K562 (cell line): Measurements from ENCODE around the gene MATN4. TPM values are rescaled to one million over a fixed set of nuclear protein-coding genes. Genes with fewer than 3 reads are reported as not detected.
A peak's percentile ranks its signal among the peaks of the same experiment; 100 is the strongest.

ENCODE experiments used
- ATAC-seq: fragments of 200-7000 bp; cut with Tn5 transposase; 3 replicates; pipeline ENCODE4 v1.9.1; 2020; ENCODE audit warnings: moderate library complexity
- BruUV-seq: library from RNA; stranded (reverse); fragments of 400-500 nt; replicated peaks from 2 replicates; lab custom pipeline; 2021; lab: Mats Ljungman, UMichigan
- CTCF ChIA-PET: fragments of 300-600 bp; formaldehyde crosslinking; extraction: SDS; loops from one replicate; lab custom pipeline; 2021; ENCODE audit warnings: low intra/inter-chr PET ratio; lab: Yijun Ruan, JAX
- POLR2A ChIA-PET: fragments of 300-600, 350-650 bp; sonication (Branson Sonifier 250); formaldehyde crosslinking; extraction: SDS; loops from one replicate; lab custom pipeline; 2021; ENCODE audit warnings: antibody characterized with exemption, inconsistent platforms; lab: Yijun Ruan, JAX
- DNase-seq, 4 experiments: peaks; one replicate each; pipeline versions ENCODE4 v3.0.0 to v3.0.0-alpha.2; 2011 to 2018; ENCODE audit warnings: low spot score in 3 of 4, mixed read lengths in 3 of 4; ENCODE audit errors: extremely low read depth in 1 of 4
- FAIRE-seq: peaks from 2 replicates; lab custom pipeline; 2011; peaks lifted over from hg19 to GRCh38; lab: Jason Lieb, UNC
- H2AFZ ChIP-seq: 2 replicates; pipeline ENCODE4 v1.6.0; 2011; ENCODE audit warnings: low read depth, low read length, control low read depth, inconsistent platforms
- H3K27ac ChIP-seq: fragments of 200-600 bp; 3 replicates; pipeline ENCODE4 v1.8.0; 2011; ENCODE audit warnings: low read depth, mild to moderate bottlenecking, control low read depth, inconsistent platforms, low read length, moderate library complexity, mixed read lengths; ENCODE audit errors: extremely low read depth
- H3K27me3 ChIP-seq, 2 experiments: fragments of 300-600 bp in 1 of 2; 2 replicates in 1 of 2; 3 replicates in 1 of 2; pipeline versions ENCODE4 v1.6.0 to v1.8.0; 2011; ENCODE audit warnings: inconsistent platforms in 2 of 2, low read length in 2 of 2, mild to moderate bottlenecking in 1 of 2, mixed read lengths in 1 of 2, moderate library complexity in 1 of 2; ENCODE audit not compliant: control insufficient read depth in 2 of 2, insufficient read depth in 2 of 2
- H3K36me3 ChIP-seq: fragments of 300-600 bp; 3 replicates; pipeline ENCODE4 v1.8.0; 2011; ENCODE audit warnings: mild to moderate bottlenecking, low read length, inconsistent platforms; ENCODE audit not compliant: control insufficient read depth, insufficient read depth
- H3K4me1 ChIP-seq, 2 experiments: fragments of 200-600 bp in 1 of 2; replicated peaks in 1 of 2; 2 replicates in 1 of 2; 3 replicates in 1 of 2; pipeline versions ENCODE4 v1.5.1 to v1.8.0; 2011; ENCODE audit warnings: inconsistent platforms in 2 of 2, low read length in 2 of 2, mild to moderate bottlenecking in 1 of 2, mixed read lengths in 1 of 2, moderate library complexity in 1 of 2; ENCODE audit not compliant: control insufficient read depth in 2 of 2, insufficient read depth in 2 of 2
- H3K4me2 ChIP-seq: 2 replicates; pipeline ENCODE4 v1.6.1; 2011; ENCODE audit warnings: low read length, control low read depth, inconsistent platforms, mixed read lengths; ENCODE audit not compliant: insufficient read depth
- H3K4me3 ChIP-seq: fragments of 200-600 bp; sonication (generic), shearing (Covaris generic); 2 replicates; pipeline ENCODE4 v1.5.1; 2016; ENCODE audit warnings: control low read depth, inconsistent platforms
- H3K79me2 ChIP-seq: fragments of 200-600 bp; 3 replicates; pipeline ENCODE4 v1.8.0; 2011; ENCODE audit warnings: low read length, inconsistent platforms; ENCODE audit not compliant: control insufficient read depth, insufficient read depth
- H3K9ac ChIP-seq, 2 experiments: 2 replicates each; pipeline versions ENCODE4 v1.6.0 to v1.6.1; 2011; ENCODE audit warnings: low read depth in 2 of 2, low read length in 2 of 2, control low read depth in 1 of 2, inconsistent platforms in 1 of 2, mild to moderate bottlenecking in 1 of 2, mixed read lengths in 1 of 2; ENCODE audit not compliant: insufficient read depth in 1 of 2
- H3K9me1 ChIP-seq: one replicate; pipeline ENCODE4 v1.6.0; 2011; ENCODE audit warnings: inconsistent platforms, mild to moderate bottlenecking, low read length, moderate library complexity; ENCODE audit not compliant: control insufficient read depth, insufficient read depth
- H3K9me3 ChIP-seq: replicated peaks from 2 replicates; pipeline ENCODE4 v1.5.1; 2011; ENCODE audit warnings: low read depth, low read length, inconsistent platforms; ENCODE audit not compliant: control insufficient read depth, insufficient read depth
- H4K20me1 ChIP-seq: replicated peaks from 2 replicates; pipeline ENCODE4 v1.6.1; 2011; ENCODE audit warnings: low read length, inconsistent platforms, mixed read lengths; ENCODE audit not compliant: control insufficient read depth, insufficient read depth
- CBFA2T2 ChIP-seq: fragments of 450-650 bp; conservative IDR thresholded peaks from 2 replicates; pipeline ENCODE4 v1.6.1; 2017; ENCODE audit warnings: mild to moderate bottlenecking
- E2F1 ChIP-seq: sonication (generic); formaldehyde crosslinking; IDR thresholded peaks from 2 replicates; pipeline ENCODE4 v1.8.1; 2023; ENCODE audit warnings: mild to moderate bottlenecking, missing genetic modification reagents, moderate library complexity
- ELF1 ChIP-seq: fragments of 200-800 bp; sonication (Bioruptor generic); IDR thresholded peaks from 2 replicates; pipeline ENCODE4 v1.6.1; 2016; ENCODE audit warnings: missing genetic modification characterization, missing compliant biosample characterization
- ELF4 ChIP-seq: fragments of 450-650 bp; formaldehyde crosslinking; IDR thresholded peaks from 2 replicates; pipeline ENCODE4 v1.4.0; 2022; ENCODE audit warnings: missing genetic modification characterization
- GTF3C2 ChIP-seq: IDR thresholded peaks from 3 replicates; pipeline ENCODE4 v1.6.1; 2011; ENCODE audit warnings: borderline replicate concordance, mild to moderate bottlenecking, moderate library complexity; ENCODE audit not compliant: insufficient read length; ENCODE audit errors: extremely low read depth
- HDAC1 ChIP-seq, 2 experiments: fragments of 450-650 bp; IDR thresholded peaks; 2 replicates each; pipeline ENCODE4 v1.6.1; 2016 to 2017; ENCODE audit warnings: inconsistent platforms in 1 of 2, mild to moderate bottlenecking in 1 of 2, moderate library complexity in 1 of 2
- MBD2 ChIP-seq: sonication (generic); IDR thresholded peaks from 2 replicates; pipeline ENCODE4 v1.6.1; 2016; ENCODE audit warnings: low read depth, borderline replicate concordance
- PHTF2 ChIP-seq: fragments of 250-450 bp; sonication (Bioruptor Pico); IDR thresholded peaks from 2 replicates; pipeline ENCODE4 v1.5.0; 2021; ENCODE audit warnings: mild to moderate bottlenecking
- SP2 ChIP-seq: IDR thresholded peaks from 2 replicates; pipeline ENCODE4 v1.6.1; 2011; ENCODE audit warnings: mild to moderate bottlenecking, low read depth, low read length, moderate library complexity; ENCODE audit not compliant: poor library complexity, severe bottlenecking; ENCODE audit errors: extremely low read depth
- SRSF7 ChIP-seq: fragments of 200-400 bp; formaldehyde crosslinking; optimal IDR thresholded peaks from 2 replicates; pipeline ENCODE3; 2017; ENCODE audit warnings: mild to moderate bottlenecking, low read depth, low read length
- TAF1 ChIP-seq: IDR thresholded peaks from 2 replicates; pipeline ENCODE4 v1.6.1; 2011; ENCODE audit warnings: mild to moderate bottlenecking, low read length, moderate library complexity; ENCODE audit not compliant: insufficient read depth, control insufficient read depth, severe bottlenecking; ENCODE audit errors: extremely low read depth
- TCF7 ChIP-seq: sonication (generic); IDR thresholded peaks from 2 replicates; pipeline ENCODE4 v1.6.1; 2016; ENCODE audit warnings: antibody characterized with exemption, borderline replicate concordance
- ZBTB49 ChIP-seq: sonication (generic); formaldehyde crosslinking; IDR thresholded peaks from 2 replicates; pipeline ENCODE4 v1.8.0; 2022; ENCODE audit warnings: missing genetic modification reagents, mild to moderate bottlenecking, borderline replicate concordance
- ZC3H11A ChIP-seq: IDR thresholded peaks from 2 replicates; pipeline ENCODE4 v1.6.1; 2012; ENCODE audit warnings: low read depth, low read length, improper control_type of control experiment
- ZNF354B ChIP-seq: fragments of 250-450 bp; sonication (Bioruptor Pico); IDR thresholded peaks from 2 replicates; pipeline ENCODE4 v1.4.0; 2020
- ZNF644 ChIP-seq: fragments of 200-800 bp; sonication (Bioruptor generic); IDR thresholded peaks from 2 replicates; pipeline ENCODE4 v1.6.1; 2016; ENCODE audit warnings: low read depth, missing genetic modification characterization, missing compliant biosample characterization
- WGBS: fragments of 100-300 bp; shearing (Covaris generic); methylation state at CpG from one replicate; pipeline ENCODE4 v1.1.6; 2016; ENCODE audit warnings: low coverage, mixed read lengths; ENCODE audit not compliant: insufficient coverage; ENCODE audit errors: missing lambda C conversion rate; 5-methylcytosine and 5-hydroxymethylcytosine counted together
- in situ Hi-C: fragments of 300-500 bp; cut with MboI; formaldehyde crosslinking; loops from 4 replicates; pipeline ENCODE4 v1.15.0; 2018; ENCODE audit warnings: inconsistent platforms, mixed read lengths
- intact Hi-C: fragments of 100-400 bp; cut with micrococcal nuclease; formaldehyde crosslinking; loops from 2 replicates; pipeline ENCODE4 v1.14.2; 2022
- polyA plus RNA-seq, 8 experiments: library from polyadenylated mRNA; depleted of rRNA in 4 of 8; stranded (reverse) in 5 of 8; unstranded in 3 of 8; fragments of >200 nt; fragmentation: Nextera tagmentation in 2 of 8; fragmentation: Illumina TruSeq in 1 of 8; extraction: Ambion mirVana in 2 of 8; extraction: Trizol in 1 of 8; gene quantifications; 2 replicates each; pipeline versions ENCODE4 v1.2.1 to v1.2.3, GENCODE V29; 2011 to 2014; ENCODE audit warnings: inconsistent platforms in 1 of 8, missing spikeins in 1 of 8
- total RNA-seq, 7 experiments: library from RNA; depleted of rRNA in 6 of 7; stranded (reverse); fragments of >200 nt in 6 of 7; fragmentation: Illumina TruSeq in 2 of 7; extraction: Trizol in 2 of 7; gene quantifications; 2 replicates each; pipeline versions ENCODE4 v1.2.1 to v1.2.3, GENCODE V29; 2011 to 2021; ENCODE audit warnings: low replicate concordance in 1 of 7

The MATN4 gene
- total and polyA plus RNA-seq, 9 of the 15 experiments (the other 6 are each of a cell fraction or from before 2014, with no cell fraction given): 0.09 TPM; not detected in 8

DNA sequence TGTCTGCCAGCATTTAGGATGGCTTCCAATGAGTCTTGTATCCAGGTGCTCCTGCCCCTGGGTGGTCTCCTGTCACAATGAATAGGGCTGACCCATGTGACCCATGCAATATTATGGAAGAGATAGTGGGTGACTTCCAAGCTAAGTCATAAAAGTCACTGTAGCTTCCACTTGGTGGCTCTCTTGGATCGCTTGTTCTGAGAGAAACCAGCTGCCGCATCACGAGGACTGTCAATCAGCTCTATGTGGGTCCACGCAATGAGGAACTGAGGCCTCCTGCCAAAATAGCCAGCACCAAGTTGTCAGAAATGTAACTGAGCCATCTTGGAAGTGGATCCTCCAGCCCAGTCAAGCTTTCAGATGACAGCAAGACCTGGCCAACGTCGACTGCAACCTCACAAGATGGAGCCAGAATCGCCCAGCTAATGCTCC, 14.9 kb upstream of the MATN4 start:
- Histone ChIP-seq H3K4me3 (no peak overlapping the region), H3K9me1 (peaks cover 3% of the 10 kb centered on the region), H3K36me3 (no peaks in the 10 kb centered on the region), H2AFZ (peak overlapping the region; percentile 96), H4K20me1 (no peaks in the 10 kb centered on the region), H3K27ac (no peak overlapping the region), H3K9me3 (no peaks in the 10 kb centered on the region), H3K9ac (no peak overlapping the region; a peak in 1 of 4 replicates), H3K4me1 (peaks cover 4 to 9% of the 10 kb centered on the region in 2 experiments; a peak in 4 of 5 replicates), H3K79me2 (no peaks in the 10 kb centered on the region), H3K27me3 (no peaks in the 10 kb centered on the region), H3K4me2 (peak overlapping the region; percentile 66; the same call in 1 of the 2 replicates)
- intact Hi-C loops: loop anchor here (1.0 to 2.0 kb wide), 5 partner anchors 40 to 448 kb away; partner anchors contain the start of gene SYS1
- CTCF ChIA-PET: interaction anchor here (0.6 to 3.0 kb wide), 10 partner anchors 51 to 448 kb away, joined by 3 to 33 read pairs (median 3); no protein-coding TSS in a partner anchor
- in situ Hi-C loops: loop anchor here (5.0 kb wide), 3 partner anchors 44 to 449 kb away; no protein-coding TSS in a partner anchor
- BruUV-seq: no TSS peak
- FAIRE-seq: peak; percentile 93
- peak in 3 of 4 experiments; percentile 41 to 84 (median 73) for DNase-seq
- WGBS: 20% methylated on average over 7 of the region's 7 CpGs
- peak; percentile 92 for ATAC-seq
- POLR2A ChIA-PET: interaction anchor here (0.6 to 1.6 kb wide), 5 partner anchors 14 to 851 kb away, joined by 3 to 7 read pairs (median 3); no protein-coding TSS in a partner anchor
- TF ChIP-seq ELF4 (CRISPR knock-in tag) (no peak), E2F1 (CRISPR knock-in tag) (no peak), TCF7 (no peak), ZNF354B (CRISPR knock-in tag) (no peak), TAF1 (no peak), PHTF2 (CRISPR knock-in tag) (no peak), ZC3H11A (no peak), SRSF7 (no peak), HDAC1 (IDR thresholded peaks at IDR 0.05) (no peak; a peak in 1 of 4 replicates), ZNF644 (tag) (no peak), SP2 (no peak), GTF3C2 (no peak), ZBTB49 (CRISPR knock-in tag) (no peak), MBD2 (no peak), ELF1 (tag) (0 out of 2 replicates have a peak, but pooled peaks have one; percentile 37), CBFA2T2 (no peak)
